ENCODE data around the gene GRIP1.

Gene GRIP1

GRCh38 chr12:66392266-66392915 is 286.5 kb downstream of the GRIP1 start:
- H3K27ac ChIP-seq (ENCODE audit: low read depth, low read length), result no peak overlapping the region
- H3K9ac ChIP-seq (ENCODE audit: low read depth, low read length), result no peak overlapping the region
- no peaks in the 10 kb centered on the region for H3K9me3 ChIP-seq (ENCODE audit: control insufficient read depth, insufficient read depth, low read length)
- no peak overlapping the region for H3K4me3 ChIP-seq (ENCODE audit: low read depth, low read length)
- H3K36me3 ChIP-seq (ENCODE audit: control insufficient read depth, insufficient read depth, low read length), result no peaks in the 10 kb centered on the region; the same call in 1 of the 2 replicates
- no peaks in the 10 kb centered on the region for H3K4me1 ChIP-seq (ENCODE audit: control insufficient read depth, insufficient read depth, low read length)
- no peaks in the 10 kb centered on the region for H3K27me3 ChIP-seq (ENCODE audit: control insufficient read depth, insufficient read depth, low read length)

GRCh38 chr12:66388517-66388916 is 290.4 kb downstream of the GRIP1 start:
- no peaks in the 10 kb centered on the region for H3K9me3 ChIP-seq (ENCODE audit: control insufficient read depth, insufficient read depth, low read length)

GRCh38 chr12:66387117-66387516 is 291.8 kb downstream of the GRIP1 start:
- Histone ChIP-seq H3K27ac (ENCODE audit: low read depth, low read length) (no peak overlapping the region), H3K36me3 (ENCODE audit: control insufficient read depth, insufficient read depth, low read length) (no peaks in the 10 kb centered on the region; the same call in 1 of the 2 replicates), H3K4me3 (ENCODE audit: low read depth, low read length) (no peak overlapping the region), H3K9ac (ENCODE audit: low read depth, low read length) (no peak overlapping the region), H3K9me3 (ENCODE audit: control insufficient read depth, insufficient read depth, low read length) (no peaks in the 10 kb centered on the region), H3K27me3 (ENCODE audit: control insufficient read depth, insufficient read depth, low read length) (no peaks in the 10 kb centered on the region), H3K4me1 (ENCODE audit: control insufficient read depth, insufficient read depth, low read length) (no peaks in the 10 kb centered on the region)

More at GRCh38 chr12:66388517-66388916, 290.4 kb downstream of the GRIP1 start:
- Histone ChIP-seq H3K9ac (ENCODE audit: low read depth, low read length) (no peak overlapping the region), H3K4me3 (ENCODE audit: low read depth, low read length) (no peak overlapping the region), H3K27me3 (ENCODE audit: control insufficient read depth, insufficient read depth, low read length) (no peaks in the 10 kb centered on the region), H3K36me3 (ENCODE audit: control insufficient read depth, insufficient read depth, low read length) (no peaks in the 10 kb centered on the region; the same call in 1 of the 2 replicates), H3K4me1 (ENCODE audit: control insufficient read depth, insufficient read depth, low read length) (no peaks in the 10 kb centered on the region), H3K27ac (ENCODE audit: low read depth, low read length) (no peak overlapping the region)

- no peaks in the 10 kb centered on the region for H3K9me3 ChIP-seq (ENCODE audit: control insufficient read depth, insufficient read depth, low read length)
- no peak overlapping the region for H3K4me3 ChIP-seq (ENCODE audit: low read depth, low read length)
- no peak overlapping the region for H3K9ac ChIP-seq (ENCODE audit: low read depth, low read length)
- no peaks in the 10 kb centered on the region for H3K27me3 ChIP-seq (ENCODE audit: control insufficient read depth, insufficient read depth, low read length)
- H3K27ac ChIP-seq (ENCODE audit: low read depth, low read length), result no peak overlapping the region
- H3K4me1 ChIP-seq (ENCODE audit: control insufficient read depth, insufficient read depth, low read length), result no peaks in the 10 kb centered on the region
- no peaks in the 10 kb centered on the region for H3K36me3 ChIP-seq (ENCODE audit: control insufficient read depth, insufficient read depth, low read length)
Measured at GRCh38 chr12:66380769-66381535, 297.9 kb downstream of the GRIP1 start.

GRCh38 chr12:66379616-66380015 is 299.3 kb downstream of the GRIP1 start:
- Histone ChIP-seq H3K4me1 (ENCODE audit: control insufficient read depth, insufficient read depth, low read length) (no peaks in the 10 kb centered on the region), H3K9ac (ENCODE audit: low read depth, low read length) (no peak overlapping the region), H3K9me3 (ENCODE audit: control insufficient read depth, insufficient read depth, low read length) (no peaks in the 10 kb centered on the region), H3K27ac (ENCODE audit: low read depth, low read length) (no peak overlapping the region), H3K36me3 (ENCODE audit: control insufficient read depth, insufficient read depth, low read length) (no peaks in the 10 kb centered on the region), H3K27me3 (ENCODE audit: control insufficient read depth, insufficient read depth, low read length) (no peaks in the 10 kb centered on the region), H3K4me3 (ENCODE audit: low read depth, low read length) (no peak overlapping the region)

GRCh38 chr12:66375560-66375959 is 303.3 kb downstream of the GRIP1 start:
- Histone ChIP-seq H3K4me1 (ENCODE audit: control insufficient read depth, insufficient read depth, low read length) (no peaks in the 10 kb centered on the region), H3K36me3 (ENCODE audit: control insufficient read depth, insufficient read depth, low read length) (no peaks in the 10 kb centered on the region), H3K27me3 (ENCODE audit: control insufficient read depth, insufficient read depth, low read length) (no peaks in the 10 kb centered on the region), H3K4me3 (ENCODE audit: low read depth, low read length) (no peak overlapping the region), H3K27ac (ENCODE audit: low read depth, low read length) (no peak overlapping the region), H3K9ac (ENCODE audit: low read depth, low read length) (no peak overlapping the region), H3K9me3 (ENCODE audit: control insufficient read depth, insufficient read depth, low read length) (no peaks in the 10 kb centered on the region)

GRCh38 chr12:66371982-66372381 is 306.9 kb downstream of the GRIP1 start:
- H3K9me3 ChIP-seq (ENCODE audit: control insufficient read depth, insufficient read depth, low read length), result no peaks in the 10 kb centered on the region
- no peak overlapping the region for H3K27ac ChIP-seq (ENCODE audit: low read depth, low read length)
- no peaks in the 10 kb centered on the region for H3K36me3 ChIP-seq (ENCODE audit: control insufficient read depth, insufficient read depth, low read length)
- no peak overlapping the region for H3K9ac ChIP-seq (ENCODE audit: low read depth, low read length)
- no peaks in the 10 kb centered on the region for H3K4me1 ChIP-seq (ENCODE audit: control insufficient read depth, insufficient read depth, low read length)
- H3K27me3 ChIP-seq (ENCODE audit: control insufficient read depth, insufficient read depth, low read length), result no peaks in the 10 kb centered on the region
- H3K4me3 ChIP-seq (ENCODE audit: low read depth, low read length), result no peak overlapping the region

- H3K4me1 ChIP-seq (ENCODE audit: control insufficient read depth, insufficient read depth, low read length), result no peaks in the 10 kb centered on the region
- H3K9ac ChIP-seq (ENCODE audit: low read depth, low read length), result no peak overlapping the region
- no peaks in the 10 kb centered on the region for H3K27me3 ChIP-seq (ENCODE audit: control insufficient read depth, insufficient read depth, low read length)
- H3K27ac ChIP-seq (ENCODE audit: low read depth, low read length), result no peak overlapping the region
- H3K36me3 ChIP-seq (ENCODE audit: control insufficient read depth, insufficient read depth, low read length), result no peaks in the 10 kb centered on the region
- no peaks in the 10 kb centered on the region for H3K9me3 ChIP-seq (ENCODE audit: control insufficient read depth, insufficient read depth, low read length)
- no peak overlapping the region for H3K4me3 ChIP-seq (ENCODE audit: low read depth, low read length)
Measured at GRCh38 chr12:66367015-66367667, 311.7 kb downstream of the GRIP1 start.

- no peaks in the 10 kb centered on the region for H3K4me1 ChIP-seq (ENCODE audit: control insufficient read depth, insufficient read depth, low read length)
- no peaks in the 10 kb centered on the region for H3K27me3 ChIP-seq (ENCODE audit: control insufficient read depth, insufficient read depth, low read length)
- H3K9ac ChIP-seq (ENCODE audit: low read depth, low read length), result no peak overlapping the region
- H3K36me3 ChIP-seq (ENCODE audit: control insufficient read depth, insufficient read depth, low read length), result no peaks in the 10 kb centered on the region
- H3K9me3 ChIP-seq (ENCODE audit: control insufficient read depth, insufficient read depth, low read length), result no peaks in the 10 kb centered on the region
- no peak overlapping the region for H3K27ac ChIP-seq (ENCODE audit: low read depth, low read length)
- H3K4me3 ChIP-seq (ENCODE audit: low read depth, low read length), result no peak overlapping the region
Measured at GRCh38 chr12:66365718-66366490, 313.0 kb downstream of the GRIP1 start.

GRCh38 chr12:66361703-66362102 is 317.2 kb downstream of the GRIP1 start:
- no peaks in the 10 kb centered on the region for H3K27me3 ChIP-seq (ENCODE audit: control insufficient read depth, insufficient read depth, low read length)
- H3K9ac ChIP-seq (ENCODE audit: low read depth, low read length), result no peak overlapping the region
- H3K4me1 ChIP-seq (ENCODE audit: control insufficient read depth, insufficient read depth, low read length), result peaks cover 7% of the 10 kb centered on the region; the same call in 1 of the 2 replicates
- no peaks in the 10 kb centered on the region for H3K36me3 ChIP-seq (ENCODE audit: control insufficient read depth, insufficient read depth, low read length)
- no peak overlapping the region for H3K4me3 ChIP-seq (ENCODE audit: low read depth, low read length)
- no peak overlapping the region for H3K27ac ChIP-seq (ENCODE audit: low read depth, low read length)
- no peaks in the 10 kb centered on the region for H3K9me3 ChIP-seq (ENCODE audit: control insufficient read depth, insufficient read depth, low read length)

All from HUES48 (cell line).